ENCODE measurements around the gene SLC36A1.

The SLC36A1 gene

DNA sequence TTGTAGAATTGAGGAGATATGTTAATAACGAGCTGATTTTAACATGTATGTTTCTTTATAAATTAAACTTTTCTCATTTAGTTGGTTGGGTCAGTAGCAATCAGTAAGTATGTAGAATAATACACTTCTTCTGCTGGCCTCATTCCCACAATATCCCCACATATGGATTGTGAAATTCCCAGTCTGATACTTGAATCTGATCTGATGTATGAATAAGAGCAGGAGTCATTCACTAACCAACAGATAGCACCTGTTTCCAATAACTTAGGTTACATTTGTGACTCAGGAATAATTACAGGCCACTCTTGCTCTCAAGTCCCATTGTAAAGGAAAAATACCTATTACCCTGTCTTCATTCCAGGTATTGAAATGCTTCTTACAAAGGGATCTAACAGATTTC lies 23.9 kb downstream of the SLC36A1 start:
- DNase-seq (ENCODE audit: insufficient read length, low spot score) (no peak), FAIRE-seq (no peak)
- TF ChIP-seq, protein P1, sequence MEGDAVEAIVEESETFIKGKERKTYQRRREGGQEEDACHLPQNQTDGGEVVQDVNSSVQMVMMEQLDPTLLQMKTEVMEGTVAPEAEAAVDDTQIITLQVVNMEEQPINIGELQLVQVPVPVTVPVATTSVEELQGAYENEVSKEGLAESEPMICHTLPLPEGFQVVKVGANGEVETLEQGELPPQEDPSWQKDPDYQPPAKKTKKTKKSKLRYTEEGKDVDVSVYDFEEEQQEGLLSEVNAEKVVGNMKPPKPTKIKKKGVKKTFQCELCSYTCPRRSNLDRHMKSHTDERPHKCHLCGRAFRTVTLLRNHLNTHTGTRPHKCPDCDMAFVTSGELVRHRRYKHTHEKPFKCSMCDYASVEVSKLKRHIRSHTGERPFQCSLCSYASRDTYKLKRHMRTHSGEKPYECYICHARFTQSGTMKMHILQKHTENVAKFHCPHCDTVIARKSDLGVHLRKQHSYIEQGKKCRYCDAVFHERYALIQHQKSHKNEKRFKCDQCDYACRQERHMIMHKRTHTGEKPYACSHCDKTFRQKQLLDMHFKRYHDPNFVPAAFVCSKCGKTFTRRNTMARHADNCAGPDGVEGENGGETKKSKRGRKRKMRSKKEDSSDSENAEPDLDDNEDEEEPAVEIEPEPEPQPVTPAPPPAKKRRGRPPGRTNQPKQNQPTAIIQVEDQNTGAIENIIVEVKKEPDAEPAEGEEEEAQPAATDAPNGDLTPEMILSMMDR (IDR thresholded peaks at IDR 0.05; ENCODE audit: insufficient read depth, missing control alignments) = no peak

DNA sequence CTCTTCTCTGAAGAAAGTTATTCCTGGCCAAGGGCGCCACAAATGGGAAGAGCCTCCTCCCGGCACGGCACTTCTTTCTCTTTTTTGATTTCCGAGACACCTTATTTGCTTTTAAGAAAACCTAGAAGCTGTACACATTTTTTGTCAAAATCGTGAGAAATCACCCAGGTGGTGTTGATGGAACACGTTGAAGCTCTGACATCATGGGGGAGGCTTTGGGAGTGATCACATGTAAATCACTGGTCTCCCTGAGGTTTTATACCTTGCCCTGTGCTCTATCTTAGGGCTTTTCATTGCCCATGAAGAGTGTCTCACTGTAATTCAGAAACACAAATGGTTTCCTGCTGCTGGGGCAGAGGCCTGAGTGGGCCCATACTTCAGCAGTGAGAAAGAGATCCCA lies 27.4 kb downstream of the SLC36A1 start:
- FAIRE-seq (no peak), DNase-seq (ENCODE audit: insufficient read length, low spot score) (no peak)
- TF ChIP-seq, protein P1 (IDR thresholded peaks at IDR 0.05; ENCODE audit: insufficient read depth, missing control alignments) = no peak

DNA sequence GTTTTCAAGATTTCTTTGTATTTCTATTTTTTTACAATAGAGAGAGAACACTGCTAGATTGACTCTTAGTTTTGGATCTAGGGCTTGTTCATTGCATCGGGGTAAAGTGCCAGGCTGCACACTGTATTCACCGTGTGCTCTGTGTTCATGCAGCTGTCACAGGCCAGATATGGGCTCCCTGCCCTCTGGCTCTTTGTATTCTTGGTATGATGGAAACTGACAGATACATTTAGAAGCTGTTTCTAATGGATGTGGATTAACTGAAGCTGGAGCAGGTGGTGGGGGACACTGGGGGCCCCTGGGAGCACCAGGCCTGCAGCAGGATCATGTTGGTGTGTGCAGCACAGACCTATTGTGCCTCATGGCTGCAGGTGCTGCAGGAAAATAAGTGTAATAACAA lies 28.0 kb downstream of the SLC36A1 start:
- FAIRE-seq (no peak), DNase-seq (ENCODE audit: insufficient read length, low spot score) (no peak)
- TF ChIP-seq, protein P1 (IDR thresholded peaks at IDR 0.05; ENCODE audit: insufficient read depth, missing control alignments) = no peak

DNA sequence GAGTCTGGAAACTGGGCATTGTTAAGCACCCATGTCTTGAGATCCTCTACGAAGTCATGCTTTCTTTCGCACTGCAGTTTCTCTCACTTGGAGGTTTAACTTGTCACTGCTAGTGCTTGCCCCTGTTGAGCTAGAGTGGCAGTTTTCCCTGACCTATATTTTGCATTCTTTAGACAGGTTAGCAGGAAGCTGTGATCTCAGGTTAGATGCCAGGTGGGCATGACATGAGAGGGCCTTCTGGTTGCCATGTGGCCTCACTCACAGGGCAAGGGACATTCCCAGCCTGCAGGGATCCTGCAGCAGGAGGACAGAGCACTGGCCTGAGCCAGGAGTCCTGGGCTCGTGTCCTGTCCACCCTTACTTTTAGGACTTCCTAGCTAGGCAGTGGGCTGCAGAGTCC lies 28.6 kb downstream of the SLC36A1 start:
- TF ChIP-seq, protein P1 (IDR thresholded peaks at IDR 0.05; ENCODE audit: insufficient read depth, missing control alignments) = no peak
- no peak for DNase-seq (ENCODE audit: insufficient read length, low spot score)
- no peak for FAIRE-seq

DNA sequence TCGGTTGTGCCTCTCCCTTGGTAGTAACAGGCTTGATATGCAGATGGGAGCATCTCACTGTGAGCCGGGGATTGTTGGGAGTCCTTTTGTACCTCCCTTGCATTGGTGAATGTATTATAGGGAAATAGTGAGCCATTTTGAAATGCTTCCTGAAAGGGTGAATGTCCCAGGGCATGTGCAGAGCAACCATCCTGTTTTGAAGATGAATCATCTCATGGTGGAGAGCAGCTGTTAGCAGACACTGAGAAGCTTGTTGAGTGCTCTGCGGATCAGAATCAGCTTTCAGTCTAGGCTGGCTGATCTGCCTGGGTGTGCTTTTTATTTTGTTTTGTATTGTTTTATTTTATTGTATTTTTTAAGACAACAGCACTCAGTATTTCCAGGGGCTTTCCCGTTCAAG lies 29.7 kb downstream of the SLC36A1 start:
- DNase-seq (ENCODE audit: insufficient read length, low spot score) = no peak
- TF ChIP-seq, protein P1 (IDR thresholded peaks at IDR 0.05; ENCODE audit: insufficient read depth, missing control alignments) = no peak
- no peak for FAIRE-seq

DNA sequence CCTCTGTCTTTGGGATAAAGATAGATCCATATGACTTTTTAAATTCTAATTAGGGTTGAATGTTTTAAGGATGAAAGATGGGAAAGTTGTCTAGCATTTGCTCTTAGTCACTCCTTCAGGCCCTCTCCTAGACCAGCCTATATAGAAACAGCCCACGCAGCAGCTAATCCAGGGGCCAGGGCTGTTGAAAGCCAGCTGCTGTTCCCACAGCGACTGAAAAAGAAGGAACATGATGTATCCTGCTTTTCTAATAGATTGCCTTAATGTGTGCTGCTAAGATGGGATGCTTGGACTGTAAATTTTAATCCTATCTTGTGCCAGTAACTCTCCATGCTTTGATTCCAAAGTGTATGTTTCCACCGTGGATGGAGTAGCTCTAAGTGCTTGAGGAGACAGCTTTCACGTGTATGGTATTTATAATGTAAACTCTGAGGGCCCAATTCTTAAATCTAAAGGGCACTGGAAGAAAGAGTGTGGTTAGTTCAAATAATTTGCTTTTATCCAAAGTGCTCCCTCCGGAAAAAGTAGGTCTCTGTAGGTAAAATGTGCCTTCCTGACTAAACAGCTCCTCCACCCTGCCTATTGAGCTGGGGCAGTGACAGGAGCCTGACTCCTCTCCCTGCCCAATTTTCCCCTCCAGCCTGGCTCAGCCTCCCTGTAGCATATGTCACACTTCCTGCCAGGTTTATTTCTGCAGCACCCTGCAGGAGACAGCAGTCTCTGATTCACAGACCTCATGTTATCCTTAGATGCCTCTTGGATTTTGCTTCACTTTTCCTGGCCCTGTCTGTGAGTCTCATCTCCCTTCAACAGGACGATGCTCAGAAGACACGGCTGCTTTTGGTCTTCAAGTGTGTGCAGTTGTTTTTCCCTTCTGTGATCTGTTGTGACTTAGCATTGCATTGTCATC lies 33.2 kb downstream of the SLC36A1 start:
- DNase-seq (ENCODE audit: insufficient read length, low spot score) = no peak
- TF ChIP-seq, protein P1 (IDR thresholded peaks at IDR 0.05; ENCODE audit: insufficient read depth, missing control alignments) = no peak
- FAIRE-seq = no peak

DNA sequence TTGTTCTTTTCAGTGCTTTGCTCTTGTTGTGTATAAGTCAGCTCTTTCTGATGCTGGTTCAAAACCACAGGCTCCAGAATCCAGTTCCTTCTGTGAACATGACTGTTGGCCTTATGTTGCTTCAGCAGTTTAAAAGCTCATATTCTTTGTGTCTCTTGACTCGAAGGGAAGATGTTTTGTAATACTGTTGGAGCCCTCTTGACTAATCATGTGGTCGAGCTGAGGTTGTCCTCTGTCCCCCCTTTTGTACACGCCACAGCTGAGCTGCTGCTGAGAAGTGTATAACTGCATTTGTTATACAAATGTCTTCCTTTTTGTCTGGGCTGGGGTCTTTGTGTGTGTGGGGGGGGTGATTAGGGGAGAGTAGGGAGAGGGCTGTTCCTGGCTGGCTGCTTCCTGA lies 35.8 kb downstream of the SLC36A1 start:
- DNase-seq (ENCODE audit: insufficient read length, low spot score) (no peak), FAIRE-seq (no peak)
- TF ChIP-seq, protein P1 (IDR thresholded peaks at IDR 0.05; ENCODE audit: insufficient read depth, missing control alignments) = no peak
